Activated T-cell treated with anti-CD3 and anti-CD28 coated beads, Interleukin-2, amount 50 U/mL, for 1 hour (primary cell): ENCODE results near the gene ZCCHC24.

Source experiments
- DNase-seq: peaks from one replicate; pipeline ENCODE4 v3.0.0-alpha.2; 2020

Gene ZCCHC24

GRCh38 chr10:79430936-79431335 lies 14.5 kb downstream of the ZCCHC24 start:
- DNase-seq = no peak

GRCh38 chr10:79430325-79430905 lies 15.0 kb downstream of the ZCCHC24 start:
- no peak for DNase-seq

- no peak for DNase-seq
Observed at GRCh38 chr10:79429751-79430150, 15.7 kb downstream of the ZCCHC24 start.

- DNase-seq = no peak
Observed at GRCh38 chr10:79427965-79428364, 17.5 kb downstream of the ZCCHC24 start.

GRCh38 chr10:79425074-79425532 lies 20.3 kb downstream of the ZCCHC24 start:
- no peak for DNase-seq

GRCh38 chr10:79424221-79425073 lies 21.0 kb downstream of the ZCCHC24 start:
- no peak for DNase-seq

- DNase-seq = no peak
Observed at GRCh38 chr10:79422178-79422892, 23.1 kb downstream of the ZCCHC24 start.

- no peak for DNase-seq
Observed at GRCh38 chr10:79420974-79421688, 24.3 kb downstream of the ZCCHC24 start.

- DNase-seq = no peak
Observed at GRCh38 chr10:79418886-79419595, 26.4 kb downstream of the ZCCHC24 start.

- no peak for DNase-seq
Observed at GRCh38 chr10:79418274-79418673, 27.1 kb downstream of the ZCCHC24 start.

GRCh38 chr10:79417731-79418130 lies 27.7 kb downstream of the ZCCHC24 start:
- DNase-seq = no peak

GRCh38 chr10:79417266-79417665 lies 28.2 kb downstream of the ZCCHC24 start:
- no peak for DNase-seq

- DNase-seq = no peak
Observed at GRCh38 chr10:79416578-79417255, 28.7 kb downstream of the ZCCHC24 start.

GRCh38 chr10:79415736-79416577 lies 29.5 kb downstream of the ZCCHC24 start:
- DNase-seq = no peak

GRCh38 chr10:79414714-79415113 lies 30.7 kb downstream of the ZCCHC24 start:
- DNase-seq = no peak

- DNase-seq = no peak
Observed at GRCh38 chr10:79413196-79413595, 32.2 kb downstream of the ZCCHC24 start.

GRCh38 chr10:79412516-79412915 lies 32.9 kb downstream of the ZCCHC24 start:
- DNase-seq = no peak

- no peak for DNase-seq
Observed at GRCh38 chr10:79411546-79412495, 33.6 kb downstream of the ZCCHC24 start.

- no peak for DNase-seq
Observed at GRCh38 chr10:79410315-79411094, 34.9 kb downstream of the ZCCHC24 start.
